HEK293 (cell line): ENCODE measurements around the gene INO80C.

Source experiments
- ATF2 ChIP-seq: fragments of 450-650 bp; formaldehyde crosslinking; IDR thresholded peaks from 2 replicates; pipeline ENCODE4 v1.5.1; 2016; ENCODE audit warnings: missing biosample characterization, missing genetic modification characterization, low read depth
- CTCF ChIP-seq: fragments of 450-650 bp; formaldehyde crosslinking; IDR thresholded peaks from 2 replicates; pipeline ENCODE4 v1.5.1; 2016; ENCODE audit warnings: missing biosample characterization, missing genetic modification characterization
- KLF9 ChIP-seq: fragments of 450-650 bp; formaldehyde crosslinking; IDR thresholded peaks from 2 replicates; pipeline ENCODE4 v1.5.1; 2016; ENCODE audit warnings: missing biosample characterization, missing genetic modification characterization, low read depth
- PATZ1 ChIP-seq: fragments of 450-650 bp; formaldehyde crosslinking; IDR thresholded peaks from 2 replicates; pipeline ENCODE4 v1.5.1; 2016; ENCODE audit warnings: missing biosample characterization, missing genetic modification characterization
- PBX3 ChIP-seq: sonication (generic); formaldehyde crosslinking; IDR thresholded peaks from 2 replicates; pipeline ENCODE4 v1.8.1; 2022; ENCODE audit warnings: mild to moderate bottlenecking, moderate library complexity, missing genetic modification reagents
- PRDM4 ChIP-seq: fragments of 450-650 bp; formaldehyde crosslinking; IDR thresholded peaks from 2 replicates; pipeline ENCODE4 v1.5.1; 2017; ENCODE audit warnings: missing biosample characterization, missing genetic modification characterization
- TCF7L2 ChIP-seq: IDR thresholded peaks from 2 replicates; pipeline ENCODE4 v1.6.1; 2011; ENCODE audit warnings: low read depth, mild to moderate bottlenecking, inconsistent platforms, low read length, moderate library complexity, borderline replicate concordance
- ZBTB1 ChIP-seq: fragments of 450-650 bp; formaldehyde crosslinking; IDR thresholded peaks from 2 replicates; pipeline ENCODE4 v1.5.1; 2016; ENCODE audit warnings: missing biosample characterization, missing genetic modification characterization
- ZNF280D ChIP-seq: fragments of 450-650 bp; formaldehyde crosslinking; IDR thresholded peaks from 2 replicates; pipeline ENCODE4 v1.5.1; 2016; ENCODE audit warnings: missing biosample characterization, missing genetic modification characterization
- ZNF302 ChIP-seq: fragments of 450-650 bp; formaldehyde crosslinking; IDR thresholded peaks from 2 replicates; pipeline ENCODE4 v1.5.1; 2016; ENCODE audit warnings: missing biosample characterization, missing genetic modification characterization, low read depth
- ZNF37A ChIP-seq: fragments of 450-650 bp; IDR thresholded peaks from 2 replicates; pipeline ENCODE4 v1.5.1; 2018; ENCODE audit warnings: missing biosample characterization, missing genetic modification characterization
- ZNF555 ChIP-seq: fragments of 450-650 bp; formaldehyde crosslinking; conservative IDR thresholded peaks from 2 replicates; pipeline ENCODE4 v1.5.1; 2017; ENCODE audit warnings: missing biosample characterization, mild to moderate bottlenecking, missing genetic modification characterization, inconsistent platforms

- TF ChIP-seq ZBTB1 (tag by site-specific recombination), result no peak
- TF ChIP-seq ZNF555, result no peak
- TF ChIP-seq PATZ1 (tag by site-specific recombination), result no peak
- no peak for TF ChIP-seq ATF2
- TF ChIP-seq KLF9 (tag by site-specific recombination), result no peak
- TF ChIP-seq PBX3 (CRISPR knock-in tag), result no peak
- no peak for TF ChIP-seq ZNF302
- TF ChIP-seq ZNF280D (tag by site-specific recombination), result no peak
- no peak for TF ChIP-seq PRDM4 (tag by site-specific recombination)
- TF ChIP-seq CTCF, result no peak
- no peak for TF ChIP-seq ZNF37A (tag by site-specific recombination)
- no peak for TF ChIP-seq TCF7L2
Observed at GRCh38 chr18:35451032-35451431, 46.7 kb downstream of the INO80C start.
